OCI-LY7 (cell line): Measurements from ENCODE around the gene RHOA.

Source experiments
- CTCF ChIP-seq: fragments of 200-600 bp; sonication (generic); conservative IDR thresholded peaks from 2 replicates; pipeline ENCODE4 v1.5.1; 2014; ENCODE audit warnings: mild to moderate bottlenecking, antibody characterized with exemption, low read length, moderate library complexity, mixed read lengths
- EZH2phosphoT487 ChIP-seq: fragments of 200-600 bp; sonication (generic); IDR thresholded peaks from 2 replicates; pipeline ENCODE4 v1.6.1; 2018; ENCODE audit warnings: low read depth, borderline replicate concordance, mild to moderate bottlenecking, mixed run types, antibody characterized with exemption, low read length, moderate library complexity, mixed read lengths

- no peak for TF ChIP-seq EZH2phosphoT487
- TF ChIP-seq CTCF = no peak
Measured at GRCh38 chr3:49406571-49407565, 4.9 kb downstream of the RHOA start.
